ENCODE measurements around the gene TASP1.

The TASP1 gene

DNA sequence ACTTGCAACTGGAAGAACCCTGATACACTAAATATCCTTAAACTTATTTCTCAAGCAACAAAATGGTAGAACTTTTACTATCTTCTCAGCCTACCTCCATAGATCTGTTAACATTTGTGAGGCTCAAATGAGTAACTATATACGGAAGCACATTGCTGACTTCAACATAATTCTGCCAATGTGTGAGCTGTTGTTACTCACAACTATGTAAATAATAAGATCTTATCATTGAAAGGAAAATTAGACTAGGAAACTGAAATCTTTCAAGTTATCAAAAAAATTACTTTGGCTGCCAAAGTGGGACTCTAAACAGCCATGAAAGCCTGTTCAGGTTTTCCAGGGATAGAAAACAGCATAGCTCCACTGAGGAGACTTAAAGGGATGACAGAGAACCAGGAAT is 40.2 kb upstream of the TASP1 start:
- peak overlapping the region; percentile 53 for H2AFZ ChIP-seq (ENCODE audit: low read depth, low read length)
- H3K4me3 ChIP-seq (ENCODE audit: low read depth in 1 of 2, low read length in 2 of 2), result no peak overlapping the region
- TF ChIP-seq CTCF (IDR thresholded peaks at IDR 0.05; ENCODE audit: borderline replicate concordance, extremely low read depth, low read length, poor library complexity, severe bottlenecking), result no peak
- no peak for TF ChIP-seq EZH2 (IDR thresholded peaks at IDR 0.05; ENCODE audit: borderline replicate concordance, low read depth, low read length, severe bottlenecking)
- no peaks in the 10 kb centered on the region for H3K36me3 ChIP-seq (ENCODE audit: insufficient read depth, low read length)
- peak overlapping the region; percentile 80 for H3K27ac ChIP-seq (ENCODE audit: low read length)
- H4K20me1 ChIP-seq (ENCODE audit: insufficient read depth, low read length), result no peaks in the 10 kb centered on the region
- no peak for ATAC-seq (ENCODE audit: insufficient read depth, low read depth)
- peaks cover 62% of the 10 kb centered on the region for H3K4me1 ChIP-seq (ENCODE audit: insufficient read depth, low read length)
- peaks cover 7% of the 10 kb centered on the region for H3K9me3 ChIP-seq (ENCODE audit: insufficient read depth, low read length, severe bottlenecking)
- peaks cover 19% of the 10 kb centered on the region for H3K79me2 ChIP-seq (ENCODE audit: insufficient read depth, low read length)
- peak overlapping the region; percentile 25 for H3K9ac ChIP-seq (ENCODE audit: low read depth, low read length)
- H3K27me3 ChIP-seq (ENCODE audit: insufficient read depth, low read length, poor library complexity), result no peaks in the 10 kb centered on the region
- peak overlapping the region; percentile 15; the same call in 1 of the 2 replicates for H3K4me2 ChIP-seq (ENCODE audit: insufficient read depth, low read length)
- no peak for DNase-seq

DNA sequence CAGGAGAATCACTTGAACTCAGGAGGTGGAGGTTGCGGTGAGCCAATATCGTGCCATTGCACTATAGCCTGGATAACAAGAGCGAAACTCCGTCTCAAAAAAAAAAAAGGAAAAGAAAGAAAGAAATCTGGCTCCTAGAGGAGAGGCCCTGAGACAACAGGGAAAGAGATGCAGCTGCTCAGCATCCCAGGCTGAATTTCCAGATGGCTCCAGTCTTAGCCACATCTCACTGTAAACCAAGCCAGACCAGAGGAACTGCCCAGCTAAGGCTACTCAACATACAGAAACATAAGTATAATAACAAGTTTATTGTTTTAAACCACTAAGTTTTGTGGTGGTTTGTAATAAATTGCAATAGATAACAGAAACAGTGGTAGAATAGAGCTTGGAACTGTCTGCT is 38.5 kb upstream of the TASP1 start:
- Histone ChIP-seq H3K27me3 (ENCODE audit: insufficient read depth, low read length, poor library complexity) (no peaks in the 10 kb centered on the region), H3K9ac (ENCODE audit: low read depth, low read length) (no peak overlapping the region), H3K27ac (ENCODE audit: low read length) (peak overlapping the region; percentile 26; the same call in 1 of the 2 replicates), H3K9me3 (ENCODE audit: insufficient read depth, low read length, severe bottlenecking) (peaks cover 7% of the 10 kb centered on the region), H3K36me3 (ENCODE audit: insufficient read depth, low read length) (no peaks in the 10 kb centered on the region), H3K4me1 (ENCODE audit: insufficient read depth, low read length) (peaks cover 46% of the 10 kb centered on the region), H2AFZ (ENCODE audit: low read depth, low read length) (no peak overlapping the region), H3K79me2 (ENCODE audit: insufficient read depth, low read length) (peaks cover 15% of the 10 kb centered on the region), H4K20me1 (ENCODE audit: insufficient read depth, low read length) (no peaks in the 10 kb centered on the region), H3K4me2 (ENCODE audit: insufficient read depth, low read length) (no peak overlapping the region), H3K4me3 (ENCODE audit: low read depth in 1 of 2, low read length in 2 of 2) (no peak overlapping the region)
- DNase-seq, result peak; percentile 3
- no peak for ATAC-seq (ENCODE audit: insufficient read depth, low read depth)
- TF ChIP-seq EZH2 (IDR thresholded peaks at IDR 0.05; ENCODE audit: borderline replicate concordance, low read depth, low read length, severe bottlenecking) (no peak), CTCF (IDR thresholded peaks at IDR 0.05; ENCODE audit: borderline replicate concordance, extremely low read depth, low read length, poor library complexity, severe bottlenecking) (no peak)

- Histone ChIP-seq H3K4me2 (ENCODE audit: insufficient read depth, low read length) (no peak overlapping the region), H3K9ac (ENCODE audit: low read depth, low read length) (no peak overlapping the region), H3K9me3 (ENCODE audit: insufficient read depth, low read length, severe bottlenecking) (peaks cover 7% of the 10 kb centered on the region), H2AFZ (ENCODE audit: low read depth, low read length) (no peak overlapping the region), H3K27me3 (ENCODE audit: insufficient read depth, low read length, poor library complexity) (no peaks in the 10 kb centered on the region), H4K20me1 (ENCODE audit: insufficient read depth, low read length) (no peaks in the 10 kb centered on the region), H3K4me3 (ENCODE audit: low read depth in 1 of 2, low read length in 2 of 2) (no peak overlapping the region), H3K27ac (ENCODE audit: low read length) (peak overlapping the region; percentile 2; the same call in 1 of the 2 replicates), H3K79me2 (ENCODE audit: insufficient read depth, low read length) (peaks cover 11% of the 10 kb centered on the region), H3K4me1 (ENCODE audit: insufficient read depth, low read length) (peaks cover 46% of the 10 kb centered on the region), H3K36me3 (ENCODE audit: insufficient read depth, low read length) (no peaks in the 10 kb centered on the region)
- ATAC-seq (ENCODE audit: insufficient read depth, low read depth) (no peak), DNase-seq (no peak)
- TF ChIP-seq CTCF (IDR thresholded peaks at IDR 0.05; ENCODE audit: borderline replicate concordance, extremely low read depth, low read length, poor library complexity, severe bottlenecking) (no peak), EZH2 (IDR thresholded peaks at IDR 0.05; ENCODE audit: borderline replicate concordance, low read depth, low read length, severe bottlenecking) (no peak)
These were observed 38.0 kb upstream of the TASP1 start for GRCh38 chr20:13676682-13677081.

DNA sequence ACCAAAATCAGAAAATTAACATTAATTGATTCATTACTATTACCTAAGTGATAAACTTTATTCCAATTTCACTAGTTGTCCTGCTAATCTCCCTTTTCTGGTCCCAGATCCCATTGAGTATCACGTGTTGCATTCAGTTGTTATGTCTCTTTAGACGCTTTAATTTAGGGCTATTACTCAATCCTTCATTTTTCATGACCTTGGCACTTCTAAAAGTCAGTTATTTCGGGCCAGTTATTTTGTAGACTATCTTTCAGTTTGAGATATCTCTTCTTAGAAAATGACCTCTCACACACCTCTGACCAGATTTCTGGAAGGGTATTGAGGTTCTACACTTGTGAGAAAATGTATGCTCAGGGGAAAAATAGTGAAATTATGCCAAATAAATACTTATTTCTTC is 34.0 kb upstream of the TASP1 start:
- no peak for ATAC-seq (ENCODE audit: insufficient read depth, low read depth)
- Histone ChIP-seq H3K9ac (ENCODE audit: low read depth, low read length) (no peak overlapping the region), H3K4me2 (ENCODE audit: insufficient read depth, low read length) (no peak overlapping the region), H3K27ac (ENCODE audit: low read length) (no peak overlapping the region), H4K20me1 (ENCODE audit: insufficient read depth, low read length) (no peaks in the 10 kb centered on the region), H3K9me3 (ENCODE audit: insufficient read depth, low read length, severe bottlenecking) (peaks cover 7% of the 10 kb centered on the region), H3K4me3 (ENCODE audit: low read depth in 1 of 2, low read length in 2 of 2) (no peak overlapping the region), H2AFZ (ENCODE audit: low read depth, low read length) (no peak overlapping the region), H3K36me3 (ENCODE audit: insufficient read depth, low read length) (no peaks in the 10 kb centered on the region), H3K4me1 (ENCODE audit: insufficient read depth, low read length) (peaks cover 41% of the 10 kb centered on the region), H3K79me2 (ENCODE audit: insufficient read depth, low read length) (no peaks in the 10 kb centered on the region), H3K27me3 (ENCODE audit: insufficient read depth, low read length, poor library complexity) (no peaks in the 10 kb centered on the region)
- DNase-seq, result no peak
- TF ChIP-seq EZH2 (IDR thresholded peaks at IDR 0.05; ENCODE audit: borderline replicate concordance, low read depth, low read length, severe bottlenecking) (no peak), CTCF (IDR thresholded peaks at IDR 0.05; ENCODE audit: borderline replicate concordance, extremely low read depth, low read length, poor library complexity, severe bottlenecking) (no peak)

Data from DND-41 (cell line).